ENCODE measurements around the gene GNG7.

GNG7 gene

GRCh38 chr19:2484178-2484937 lies 218.1 kb downstream of the GNG7 start:
- TF ChIP-seq CTCF (IDR thresholded peaks at IDR 0.05; ENCODE audit: low read depth, low read length, missing control alignments), result no peak
- no peak for DNase-seq (ENCODE audit: low read depth)
- H3K4me3 ChIP-seq (ENCODE audit: low read depth, low read length), result no peak overlapping the region

GRCh38 chr19:2483484-2484151 lies 218.9 kb downstream of the GNG7 start:
- H3K4me3 ChIP-seq (ENCODE audit: low read depth, low read length), result no peak overlapping the region
- DNase-seq (ENCODE audit: low read depth), result no peak
- TF ChIP-seq CTCF (IDR thresholded peaks at IDR 0.05; ENCODE audit: low read depth, low read length, missing control alignments), result no peak

GRCh38 chr19:2483084-2483483 lies 219.4 kb downstream of the GNG7 start:
- DNase-seq (ENCODE audit: low read depth), result no peak
- TF ChIP-seq CTCF (IDR thresholded peaks at IDR 0.05; ENCODE audit: low read depth, low read length, missing control alignments), result no peak
- no peak overlapping the region for H3K4me3 ChIP-seq (ENCODE audit: low read depth, low read length)

GRCh38 chr19:2482354-2483038 lies 220.0 kb downstream of the GNG7 start:
- no peak for DNase-seq (ENCODE audit: low read depth)
- H3K4me3 ChIP-seq (ENCODE audit: low read depth, low read length), result no peak overlapping the region
- TF ChIP-seq CTCF (IDR thresholded peaks at IDR 0.05; ENCODE audit: low read depth, low read length, missing control alignments), result no peak

GRCh38 chr19:2481466-2481865 lies 221.0 kb downstream of the GNG7 start:
- no peak for TF ChIP-seq CTCF (IDR thresholded peaks at IDR 0.05; ENCODE audit: low read depth, low read length, missing control alignments)
- DNase-seq (ENCODE audit: low read depth), result no peak
- no peak overlapping the region for H3K4me3 ChIP-seq (ENCODE audit: low read depth, low read length)

- H3K4me3 ChIP-seq (ENCODE audit: low read depth, low read length), result peak overlapping the region; percentile 90
- no peak for DNase-seq (ENCODE audit: low read depth)
- TF ChIP-seq CTCF (IDR thresholded peaks at IDR 0.05; ENCODE audit: low read depth, low read length, missing control alignments), result peak; percentile 78
Observed at GRCh38 chr19:2479556-2480194, 222.8 kb downstream of the GNG7 start.
